Adrenal gland (tissue), 12 donors: ENCODE results near the gene ZNF862. TPM values are rescaled to one million over a fixed set of nuclear protein-coding genes. Genes with fewer than 3 reads are reported as not detected.
"Not testable (repeated sequence)": the region's sequence is repeated elsewhere in the genome, so short reads cannot be mapped to it uniquely, and the experiment has no call there.

Experiments
- DNase-seq, 7 donors: peaks; one replicate each; pipeline ENCODE4 v3.0.0-alpha.2; 2019 to 2020
- H3K27ac ChIP-seq, 5 donors: fragments of 200-600 bp; sonication (generic) in 4 of 5; 1 replicate in 3 of 5; 2 replicates in 2 of 5; pipeline versions ENCODE4 v1.5.1 to v1.8.0; 2016 to 2020; ENCODE audit warnings: mild to moderate bottlenecking in 1 of 5
- H3K27me3 ChIP-seq: fragments of 200-600 bp; 2 replicates; pipeline ENCODE4 v1.8.0; 2021
- H3K36me3 ChIP-seq, 2 donors: fragments of 200-600 bp; replicated peaks in 1 of 2; 1 replicate in 1 of 2; 2 replicates in 1 of 2; pipeline versions ENCODE4 v1.5.1 to v1.8.0; 2018 to 2022
- H3K4me1 ChIP-seq, 2 donors: fragments of 200-600 bp; replicated peaks in 1 of 2; 1 replicate in 1 of 2; 2 replicates in 1 of 2; pipeline versions ENCODE4 v1.5.1 to v1.8.0; 2018 to 2021
- H3K4me3 ChIP-seq, 4 donors: fragments of 200-600 bp; sonication (generic) in 3 of 4; one replicate each; pipeline ENCODE4 v1.5.1; 2016 to 2018
- H3K9me3 ChIP-seq, 3 donors: fragments of 200-600 bp; sonication (generic) in 1 of 3; replicated peaks in 1 of 3; 1 replicate in 2 of 3; 2 replicates in 1 of 3; pipeline versions ENCODE4 v1.5.1 to v1.8.0; 2016 to 2021
- CTCF ChIP-seq, 6 experiments: fragments of 450-650 bp in 4 of 6; fragments of 200-600 bp in 2 of 6; sonication (generic) in 1 of 6; IDR thresholded peaks; 1 replicate in 5 of 6; 2 replicates in 1 of 6; pipeline versions ENCODE4 v1.5.1 to v1.8.0; 2016 to 2021; ENCODE audit warnings: antibody characterized with exemption in 6 of 6, mild to moderate bottlenecking in 2 of 6, moderate library complexity in 1 of 6
- POLR2A ChIP-seq, 2 donors: fragments of 450-650 bp; IDR thresholded peaks; one replicate each; pipeline ENCODE4 v1.6.1; 2017; ENCODE audit warnings: antibody characterized with exemption in 2 of 2, mild to moderate bottlenecking in 2 of 2, moderate library complexity in 1 of 2
- WGBS, 4 donors: extraction: QIAGEN DNeasy Blood & Tissue Kit in 2 of 4; methylation state at CpG; one replicate each; pipeline versions ENCODE4 v1.1.5 to v1.1.7; 2013 to 2017; 5-methylcytosine and 5-hydroxymethylcytosine counted together
- intact Hi-C, 2 donors: fragments of 100-400 bp; cut with DNase I; formaldehyde crosslinking; loops; one replicate each; pipeline versions ENCODE4 v1.14.1 to v1.15.0; 2022 to 2023
- polyA plus RNA-seq, 3 donors: library from polyadenylated mRNA; stranded (reverse); fragments of 200-250 nt in 2 of 3; fragments of 350-450 nt in 1 of 3; fragmentation: Illumina TruSeq in 1 of 3; extraction: RNeasy Lipid Tissue Mini Kit (QIAGEN cat#74804) in 1 of 3; gene quantifications; one replicate each; pipeline ENCODE4 v1.2.3, GENCODE V29; 2013 to 2014
- total RNA-seq, 9 donors: library from RNA; depleted of rRNA in 4 of 9; stranded (reverse); fragments of >200 nt in 4 of 9; fragments of 120-200 nt in 1 of 9; fragmentation: NEBNext Ultra II Directional in 1 of 9; extraction: Animal tissue kit (Norgen Biotek cat#: 25700) in 1 of 9; gene quantifications; one replicate each; pipeline versions ENCODE4 v1.1.0 to v1.2.4, GENCODE V29; 2013 to 2023
- donor health status: healthy with polysubstance abuse.
- donor health status: Bipolar disorder and iron deficiency.
- donor health status: DM: yes; HTN: yes; CAD: no.
- donor health status: DM: no; HTN: no; CAD: no.
- donor health status: DM: no; HTN: no; CAD: no.
- donor health status: DM: yes; HTN: yes; CAD: no.

Gene ZNF862
- total and polyA plus RNA-seq, 12 donors, result 7.3 to 32.9 (median 13.9) TPM

- intact Hi-C loops, result no loop called here
Measured at GRCh38 chr7:149827089-149827981, 10.8 kb upstream of the ZNF862 start.

GRCh38 chr7:149828357-149829309 is 9.5 kb upstream of the ZNF862 start:
- WGBS, 4 donors, result 84 to 89% (median 86%) methylated on average over 16 to 19 of the region's 19 CpGs
- H3K4me3 ChIP-seq, result no peak overlapping the region
- DNase-seq, result no peak
- no peaks in the 10 kb centered on the region for H3K36me3 ChIP-seq
- H3K27ac ChIP-seq, result no peak overlapping the region
- no peak for TF ChIP-seq CTCF (IDR thresholded peaks at IDR 0.05)
- TF ChIP-seq POLR2A (IDR thresholded peaks at IDR 0.05), result no peak
- no peaks in the 10 kb centered on the region for H3K9me3 ChIP-seq
- H3K4me1 ChIP-seq, result no peaks in the 10 kb centered on the region
- intact Hi-C loops, result no loop called here
- no peaks in the 10 kb centered on the region for H3K27me3 ChIP-seq

More at GRCh38 chr7:149827089-149827981, 10.8 kb upstream of the ZNF862 start:
- H3K4me3 ChIP-seq, result no peak overlapping the region
- no peaks in the 10 kb centered on the region for H3K9me3 ChIP-seq
- H3K27me3 ChIP-seq, result no peaks in the 10 kb centered on the region
- H3K36me3 ChIP-seq, result no peaks in the 10 kb centered on the region
- no peaks in the 10 kb centered on the region for H3K4me1 ChIP-seq
- TF ChIP-seq POLR2A (IDR thresholded peaks at IDR 0.05) (no peak), CTCF (IDR thresholded peaks at IDR 0.05) (no peak)
- 80 to 87% (median 83%) methylated on average over 16 to 23 of the region's 23 CpGs for WGBS, 4 donors
- H3K27ac ChIP-seq, result no peak overlapping the region
- DNase-seq, result no peak

- H3K4me3 ChIP-seq, H3K27me3 ChIP-seq, DNase-seq, H3K36me3 ChIP-seq, intact Hi-C loops, H3K9me3 ChIP-seq, H3K4me1 ChIP-seq, H3K27ac ChIP-seq: not testable (repeated sequence)
- 17 to 62% (median 46%) methylated on average over 1 of the region's 1 CpG for WGBS, 4 donors
Measured at GRCh38 chr7:149830527-149830926, 7.6 kb upstream of the ZNF862 start.

GRCh38 chr7:149830997-149831740 is 7.0 kb upstream of the ZNF862 start:
- DNase-seq, result no peak
- Histone ChIP-seq H3K36me3 (no peaks in the 10 kb centered on the region), H3K27me3 (no peaks in the 10 kb centered on the region), H3K4me1 (no peaks in the 10 kb centered on the region), H3K27ac (no peak overlapping the region), H3K4me3 (no peak overlapping the region), H3K9me3 (no peaks in the 10 kb centered on the region)
- intact Hi-C loops, result no loop called here
- WGBS, 4 donors, result 51 to 65% (median 54%) methylated on average over 3 to 11 of the region's 11 CpGs
- TF ChIP-seq CTCF (IDR thresholded peaks at IDR 0.05) (no peak), POLR2A (IDR thresholded peaks at IDR 0.05) (no peak)
